ENCODE measurements around the gene JUP. TPM values are rescaled to one million over a fixed set of nuclear protein-coding genes. Genes with fewer than 3 reads are reported as not detected.

Gene JUP
- total and polyA plus RNA-seq, 8 donors: 59.5 to 248 (median 90.1) TPM

DNA sequence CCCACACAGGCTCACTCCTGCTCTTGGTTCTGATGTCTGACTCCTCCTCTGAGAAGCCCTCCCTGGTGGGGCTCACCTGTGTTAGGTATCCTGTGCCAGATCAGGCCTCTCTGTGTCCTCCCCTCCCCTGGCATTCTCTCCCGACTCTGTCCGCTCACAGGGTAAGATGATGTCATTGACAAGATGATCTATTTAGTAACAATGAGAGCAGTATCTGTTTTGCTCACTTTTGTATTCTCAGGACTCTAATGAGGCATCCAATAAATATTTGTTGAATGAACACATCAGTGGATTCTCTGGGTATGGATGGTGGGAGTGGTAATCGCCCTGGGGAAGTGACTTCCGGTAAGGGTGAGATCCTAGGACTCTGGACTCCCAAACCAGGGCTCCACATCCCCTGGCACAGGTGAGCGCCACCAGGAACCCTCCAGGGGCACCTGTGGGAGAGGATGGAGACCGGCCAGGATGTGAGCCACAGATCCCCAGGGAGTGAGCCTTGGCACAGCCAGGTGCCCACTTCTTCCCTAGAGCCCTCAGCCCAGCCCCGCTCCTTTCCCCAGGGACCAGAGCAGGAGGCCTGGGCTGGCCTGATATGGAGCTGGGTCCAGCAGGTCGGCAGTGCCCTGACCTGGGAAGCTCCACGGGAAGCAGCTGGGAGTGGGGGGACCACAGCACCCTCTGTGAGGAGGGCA lies 46.7 kb downstream of the JUP start:
- Histone ChIP-seq H3K9me3 (no peaks in the 10 kb centered on the region), H3K36me3 (no peaks in the 10 kb centered on the region), H3K27ac (no peak overlapping the region), H3K27me3 (peaks cover 6 to 31% (median 25%) of the 10 kb centered on the region in 3 donors), H3K4me1 (peaks cover 3 to 12% (median 9%) of the 10 kb centered on the region in 4 donors), H3K4me3 (no peak overlapping the region)
- no peak for TF ChIP-seq POLR2AphosphoS5 (IDR thresholded peaks at IDR 0.05)
- TF ChIP-seq CTCF (IDR thresholded peaks at IDR 0.05): no peak
- no peak for TF ChIP-seq POLR2A (IDR thresholded peaks at IDR 0.05)
- no peak for TF ChIP-seq EP300 (IDR thresholded peaks at IDR 0.05)
- DNase-seq: no peak
- intact Hi-C loops (cut with DNase I; ENCODE audit: low total_unique reads): loop anchor here (5.0 kb wide), 1 partner anchor 62 kb away; no protein-coding TSS in a partner anchor
- WGBS, 5 donors: 68 to 85% (median 71%) methylated on average over 5 to 9 of the region's 9 CpGs

DNA sequence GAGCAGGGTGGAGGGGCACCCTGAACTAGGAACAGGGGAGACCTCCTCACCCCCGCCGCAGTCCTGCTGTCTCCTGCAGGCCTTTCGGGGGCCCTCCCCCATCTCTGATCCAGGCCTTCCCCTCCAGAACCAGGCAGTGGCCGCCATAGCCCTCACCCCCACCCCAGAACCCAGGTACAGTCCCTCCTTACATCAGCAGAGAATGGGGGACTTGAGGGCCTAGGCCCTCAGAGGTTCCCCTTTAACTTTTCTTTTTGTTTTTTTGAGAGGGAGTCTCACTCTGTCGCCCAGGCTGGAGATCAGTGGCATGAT lies 47.8 kb downstream of the JUP start:
- 91 to 100% (median 96%) methylated on average over 2 to 5 of the region's 5 CpGs for WGBS, 5 donors
- Histone ChIP-seq H3K36me3 (no peaks in the 10 kb centered on the region), H3K4me1 (peaks cover 13 to 23% (median 19%) of the 10 kb centered on the region in 4 donors), H3K27ac (no peak overlapping the region), H3K4me3 (no peak overlapping the region), H3K27me3 (peaks cover 13 to 42% (median 35%) of the 10 kb centered on the region in 3 donors), H3K9me3 (no peaks in the 10 kb centered on the region)
- TF ChIP-seq EP300 (IDR thresholded peaks at IDR 0.05) (no peak), POLR2AphosphoS5 (IDR thresholded peaks at IDR 0.05) (no peak), CTCF (IDR thresholded peaks at IDR 0.05) (no peak), POLR2A (IDR thresholded peaks at IDR 0.05) (no peak)
- no peak for DNase-seq
- intact Hi-C loops (cut with DNase I; ENCODE audit: low total_unique reads): loop anchor here (5.0 kb wide), 1 partner anchor 64 kb away; no protein-coding TSS in a partner anchor

DNA sequence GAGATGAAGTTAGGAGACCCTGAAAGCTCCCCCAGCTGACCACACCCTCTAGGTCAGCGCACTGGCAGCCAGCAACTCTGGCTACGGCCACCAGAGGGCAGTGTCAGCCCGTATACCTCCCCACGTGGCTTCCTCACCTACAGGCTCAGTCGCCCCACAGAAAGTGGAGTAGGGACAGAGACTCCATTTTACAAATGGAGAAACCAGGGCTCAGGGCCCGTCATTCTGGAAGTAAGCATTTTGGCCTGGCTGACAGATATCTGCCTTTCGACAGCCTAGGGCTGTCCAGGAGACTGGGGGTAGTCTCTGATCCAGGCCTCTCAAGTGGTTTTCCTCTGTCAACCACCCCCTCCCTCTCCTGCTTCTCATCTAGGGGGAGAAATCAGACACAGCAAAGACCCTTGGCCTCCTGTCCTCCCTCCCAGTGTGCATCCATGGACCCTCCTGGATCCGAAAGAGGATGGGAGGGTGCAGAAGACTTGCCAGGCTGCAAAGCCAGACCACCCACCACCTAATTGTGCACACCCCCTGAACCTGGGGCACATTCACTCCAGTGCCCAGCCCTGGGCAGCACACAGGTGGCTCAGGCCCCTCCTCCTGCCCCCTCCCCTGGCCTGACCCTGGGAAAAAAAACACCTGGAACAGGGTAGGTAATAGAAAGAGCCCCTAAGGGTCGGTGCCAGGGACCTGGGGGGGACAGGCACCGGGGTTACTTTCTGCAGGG lies 48.3 kb downstream of the JUP start:
- 27 to 53% (median 33%) methylated on average over 5 to 10 of the region's 10 CpGs for WGBS, 5 donors

More for the DNA sequence above, 48.3 kb downstream of the JUP start:
- peak; percentile 90 to 94 for DNase-seq
- TF ChIP-seq POLR2AphosphoS5 (IDR thresholded peaks at IDR 0.05): peak in 1 of 3 donors; percentile 83
- no peak for TF ChIP-seq EP300 (IDR thresholded peaks at IDR 0.05)
- TF ChIP-seq CTCF (IDR thresholded peaks at IDR 0.05): peak in 5 of 7 experiments; percentile 96 to 99 (median 97)
- Histone ChIP-seq H3K27ac (no peak overlapping the region), H3K4me1 (peaks cover 15 to 28% (median 22%) of the 10 kb centered on the region in 4 donors), H3K9me3 (no peaks in the 10 kb centered on the region), H3K27me3 (peaks cover 17 to 47% (median 40%) of the 10 kb centered on the region in 3 donors), H3K4me3 (no peak overlapping the region), H3K36me3 (no peaks in the 10 kb centered on the region)
- intact Hi-C loops (cut with DNase I; ENCODE audit: low total_unique reads): loop anchor here (5.0 kb wide), 1 partner anchor 64 kb away; no protein-coding TSS in a partner anchor

Data from stomach (tissue), 9 donors.